ENCODE measurements around the gene TMEM184B.

GRCh38 chr22:38196791-38197419 lies 75.9 kb downstream of the TMEM184B start:
- no peak for TF ChIP-seq POLR2A (IDR thresholded peaks at IDR 0.05)
- no peak for TF ChIP-seq CTCF (IDR thresholded peaks at IDR 0.05)
- TF ChIP-seq EP300 (IDR thresholded peaks at IDR 0.05), result no peak

Data from gastroesophageal sphincter (tissue), 3 donors.